ENCODE data around the gene PDXP.

The PDXP gene

GRCh38 chr22:37629928-37630327 lies 28.6 kb upstream of the PDXP start (continued):
- TF ChIP-seq TOX (CRISPR knock-in tag; IDR thresholded peaks at IDR 0.05; ENCODE audit: borderline replicate concordance) (no peak), PPARA (CRISPR knock-in tag; IDR thresholded peaks at IDR 0.05; ENCODE audit: borderline replicate concordance) (no peak), BACH2 (CRISPR knock-in tag; IDR thresholded peaks at IDR 0.05; ENCODE audit: borderline replicate concordance) (no peak), ZFP30 (CRISPR knock-in tag; IDR thresholded peaks at IDR 0.05) (no peak)
- TF ChIP-seq, protein P1, sequence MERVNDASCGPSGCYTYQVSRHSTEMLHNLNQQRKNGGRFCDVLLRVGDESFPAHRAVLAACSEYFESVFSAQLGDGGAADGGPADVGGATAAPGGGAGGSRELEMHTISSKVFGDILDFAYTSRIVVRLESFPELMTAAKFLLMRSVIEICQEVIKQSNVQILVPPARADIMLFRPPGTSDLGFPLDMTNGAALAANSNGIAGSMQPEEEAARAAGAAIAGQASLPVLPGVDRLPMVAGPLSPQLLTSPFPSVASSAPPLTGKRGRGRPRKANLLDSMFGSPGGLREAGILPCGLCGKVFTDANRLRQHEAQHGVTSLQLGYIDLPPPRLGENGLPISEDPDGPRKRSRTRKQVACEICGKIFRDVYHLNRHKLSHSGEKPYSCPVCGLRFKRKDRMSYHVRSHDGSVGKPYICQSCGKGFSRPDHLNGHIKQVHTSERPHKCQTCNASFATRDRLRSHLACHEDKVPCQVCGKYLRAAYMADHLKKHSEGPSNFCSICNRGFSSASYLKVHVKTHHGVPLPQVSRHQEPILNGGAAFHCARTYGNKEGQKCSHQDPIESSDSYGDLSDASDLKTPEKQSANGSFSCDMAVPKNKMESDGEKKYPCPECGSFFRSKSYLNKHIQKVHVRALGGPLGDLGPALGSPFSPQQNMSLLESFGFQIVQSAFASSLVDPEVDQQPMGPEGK (CRISPR knock-in tag; IDR thresholded peaks at IDR 0.05; ENCODE audit: borderline replicate concordance) = no peak

DNA sequence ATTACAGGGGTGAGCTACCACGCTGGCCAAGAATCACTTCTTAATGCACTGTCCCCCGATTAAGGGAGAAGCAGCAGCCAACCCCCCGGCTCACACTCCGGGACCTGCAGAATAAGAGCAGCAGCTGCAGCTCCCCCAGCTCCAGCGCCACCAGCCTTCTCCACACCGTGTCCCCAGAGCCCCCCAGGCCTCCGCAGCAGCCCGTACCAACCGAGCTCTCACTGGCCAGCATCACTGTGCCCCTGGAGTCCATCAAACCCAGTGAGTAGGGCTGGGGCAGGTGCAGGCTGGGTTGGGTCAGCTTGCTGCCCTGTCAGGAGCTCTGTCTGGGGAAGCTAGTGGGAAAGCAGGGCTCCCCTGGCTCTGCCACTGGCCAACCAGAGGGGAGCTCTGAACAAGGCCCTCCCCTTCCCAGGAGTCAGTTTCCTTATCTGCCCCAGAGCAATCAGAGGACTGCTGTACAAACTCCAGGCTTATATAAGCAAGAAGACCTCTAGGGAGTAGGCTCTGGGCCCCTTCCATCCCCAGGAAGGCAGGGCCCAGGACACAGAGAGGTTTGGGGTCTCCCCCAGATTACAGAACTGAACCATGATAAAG lies 27.6 kb upstream of the PDXP start:
- ATAC-seq = no peak

DNA sequence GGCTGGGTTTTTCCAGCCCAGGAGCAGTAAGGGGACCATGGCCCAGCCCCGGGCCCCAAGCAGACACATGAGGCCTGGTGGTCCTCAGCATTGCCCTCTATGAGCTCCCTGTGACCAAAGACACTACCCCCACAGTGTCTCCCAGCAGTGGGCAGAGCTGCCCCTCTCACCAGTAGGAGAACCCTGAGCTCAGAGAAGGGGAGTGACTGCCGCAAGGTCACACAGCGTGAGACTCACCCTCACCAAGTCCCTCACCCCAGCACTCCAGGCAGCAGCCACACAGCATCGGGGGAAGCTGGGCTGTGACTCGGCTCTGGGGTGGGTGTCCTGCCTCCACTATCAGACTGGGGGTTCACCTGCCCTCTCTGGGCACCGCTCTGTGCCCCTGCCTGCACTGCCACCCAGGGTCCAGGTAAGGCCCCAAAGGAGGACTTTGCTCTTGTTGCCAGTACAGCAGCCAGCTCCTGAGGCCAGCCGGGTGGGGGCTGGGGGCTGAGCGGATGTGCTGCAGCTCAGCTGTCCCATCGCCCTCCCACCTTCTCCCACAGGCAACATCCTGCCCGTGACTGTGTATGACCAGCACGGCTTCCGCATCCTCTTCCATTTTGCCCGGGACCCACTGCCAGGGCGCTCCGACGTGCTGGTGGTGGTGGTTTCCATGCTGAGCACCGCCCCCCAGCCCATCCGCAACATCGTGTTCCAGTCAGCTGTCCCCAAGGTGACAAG lies 26.9 kb upstream of the PDXP start:
- ATAC-seq = no peak
- TF ChIP-seq ZC3H10 (CRISPR knock-in tag; IDR thresholded peaks at IDR 0.05) (no peak), BACH2 (CRISPR knock-in tag; IDR thresholded peaks at IDR 0.05; ENCODE audit: borderline replicate concordance) (no peak), ZNF70 (CRISPR knock-in tag; IDR thresholded peaks at IDR 0.05) (no peak), CSRNP3 (CRISPR knock-in tag; IDR thresholded peaks at IDR 0.05) (no peak), ARNTL (CRISPR knock-in tag; IDR thresholded peaks at IDR 0.05; ENCODE audit: borderline replicate concordance, low read depth) (no peak), PPARA (CRISPR knock-in tag; IDR thresholded peaks at IDR 0.05; ENCODE audit: borderline replicate concordance) (no peak), ESRRG (CRISPR knock-in tag; IDR thresholded peaks at IDR 0.05) (no peak), ZFP30 (CRISPR knock-in tag; IDR thresholded peaks at IDR 0.05) (no peak), OSR1 (CRISPR knock-in tag; IDR thresholded peaks at IDR 0.05) (no peak), ISL1 (CRISPR knock-in tag; IDR thresholded peaks at IDR 0.05) (no peak)
- TF ChIP-seq, protein P1 (CRISPR knock-in tag; IDR thresholded peaks at IDR 0.05; ENCODE audit: borderline replicate concordance) = no peak

More for the DNA sequence above, 27.6 kb upstream of the PDXP start:
- no peak for TF ChIP-seq PPARA (CRISPR knock-in tag; IDR thresholded peaks at IDR 0.05; ENCODE audit: borderline replicate concordance)
- TF ChIP-seq, protein P2, sequence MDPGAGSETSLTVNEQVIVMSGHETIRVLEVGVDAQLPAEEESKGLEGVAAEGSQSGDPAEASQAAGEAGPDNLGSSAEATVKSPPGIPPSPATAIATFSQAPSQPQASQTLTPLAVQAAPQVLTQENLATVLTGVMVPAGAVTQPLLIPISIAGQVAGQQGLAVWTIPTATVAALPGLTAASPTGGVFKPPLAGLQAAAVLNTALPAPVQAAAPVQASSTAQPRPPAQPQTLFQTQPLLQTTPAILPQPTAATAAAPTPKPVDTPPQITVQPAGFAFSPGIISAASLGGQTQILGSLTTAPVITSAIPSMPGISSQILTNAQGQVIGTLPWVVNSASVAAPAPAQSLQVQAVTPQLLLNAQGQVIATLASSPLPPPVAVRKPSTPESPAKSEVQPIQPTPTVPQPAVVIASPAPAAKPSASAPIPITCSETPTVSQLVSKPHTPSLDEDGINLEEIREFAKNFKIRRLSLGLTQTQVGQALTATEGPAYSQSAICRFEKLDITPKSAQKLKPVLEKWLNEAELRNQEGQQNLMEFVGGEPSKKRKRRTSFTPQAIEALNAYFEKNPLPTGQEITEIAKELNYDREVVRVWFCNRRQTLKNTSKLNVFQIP (CRISPR knock-in tag; IDR thresholded peaks at IDR 0.05; ENCODE audit: borderline replicate concordance, low read depth) = no peak

DNA sequence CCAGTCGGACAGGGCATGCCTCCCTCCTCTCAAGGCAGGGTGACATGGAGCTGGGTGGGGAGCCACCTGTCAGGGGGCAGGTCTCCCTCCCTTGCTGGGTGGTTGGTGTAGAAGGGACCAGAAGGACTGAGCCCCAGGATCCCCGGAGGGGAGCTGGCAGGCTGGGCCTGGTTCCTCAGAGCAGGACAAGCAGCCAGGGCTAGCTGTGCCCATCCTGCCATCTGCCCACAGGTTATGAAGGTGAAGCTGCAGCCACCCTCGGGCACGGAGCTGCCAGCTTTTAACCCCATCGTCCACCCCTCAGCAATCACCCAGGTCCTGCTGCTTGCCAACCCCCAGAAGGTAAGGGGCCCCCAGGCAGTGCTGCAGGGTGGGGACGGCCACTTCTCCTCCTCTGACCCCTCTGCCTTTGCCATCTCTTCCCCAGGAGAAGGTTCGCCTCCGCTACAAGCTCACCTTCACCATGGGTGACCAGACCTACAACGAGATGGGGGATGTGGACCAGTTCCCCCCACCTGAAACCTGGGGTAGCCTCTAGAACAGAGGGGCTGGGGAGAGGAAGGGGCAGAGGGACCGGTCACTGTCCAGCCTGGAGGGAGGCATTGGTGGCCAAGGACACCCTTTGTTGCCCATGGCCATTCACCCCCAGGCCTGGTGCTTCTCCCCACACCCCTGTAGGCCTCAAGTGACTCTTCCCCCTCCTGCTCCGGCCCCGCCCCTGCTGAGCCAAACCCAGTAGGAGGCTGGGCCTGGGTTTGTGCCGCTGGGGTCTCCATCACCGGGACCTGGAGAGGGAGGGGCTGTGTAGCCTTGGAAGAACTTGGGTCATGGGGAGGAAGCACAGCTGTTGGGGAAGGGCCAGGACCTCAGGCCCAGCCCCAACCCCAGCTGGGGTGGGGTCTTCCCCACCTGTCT lies 26.1 kb upstream of the PDXP start:
- ATAC-seq = no peak
- TF ChIP-seq ARNTL (CRISPR knock-in tag; IDR thresholded peaks at IDR 0.05; ENCODE audit: borderline replicate concordance, low read depth) = no peak
- TF ChIP-seq, protein P2 (CRISPR knock-in tag; IDR thresholded peaks at IDR 0.05; ENCODE audit: borderline replicate concordance, low read depth) = no peak
- TF ChIP-seq TCF4 (CRISPR knock-in tag; IDR thresholded peaks at IDR 0.05; ENCODE audit: borderline replicate concordance) = no peak
- no peak for TF ChIP-seq ISL1 (CRISPR knock-in tag; IDR thresholded peaks at IDR 0.05)
- no peak for TF ChIP-seq ZFP3 (CRISPR knock-in tag; IDR thresholded peaks at IDR 0.05)
- TF ChIP-seq PPARA (CRISPR knock-in tag; IDR thresholded peaks at IDR 0.05; ENCODE audit: borderline replicate concordance) = no peak
- TF ChIP-seq RARB (CRISPR knock-in tag; IDR thresholded peaks at IDR 0.05) = no peak
